ENCODE data around the gene CRYBA1. TPM values are rescaled to one million over a fixed set of nuclear protein-coding genes. Genes with fewer than 3 reads are reported as not detected.
"Not testable (repeated sequence)": the region's sequence is repeated elsewhere in the genome, so short reads cannot be mapped to it uniquely, and the experiment has no call there.

CRYBA1 gene
- total RNA-seq, 1 experiment from 2014 or later = not detected

DNA sequence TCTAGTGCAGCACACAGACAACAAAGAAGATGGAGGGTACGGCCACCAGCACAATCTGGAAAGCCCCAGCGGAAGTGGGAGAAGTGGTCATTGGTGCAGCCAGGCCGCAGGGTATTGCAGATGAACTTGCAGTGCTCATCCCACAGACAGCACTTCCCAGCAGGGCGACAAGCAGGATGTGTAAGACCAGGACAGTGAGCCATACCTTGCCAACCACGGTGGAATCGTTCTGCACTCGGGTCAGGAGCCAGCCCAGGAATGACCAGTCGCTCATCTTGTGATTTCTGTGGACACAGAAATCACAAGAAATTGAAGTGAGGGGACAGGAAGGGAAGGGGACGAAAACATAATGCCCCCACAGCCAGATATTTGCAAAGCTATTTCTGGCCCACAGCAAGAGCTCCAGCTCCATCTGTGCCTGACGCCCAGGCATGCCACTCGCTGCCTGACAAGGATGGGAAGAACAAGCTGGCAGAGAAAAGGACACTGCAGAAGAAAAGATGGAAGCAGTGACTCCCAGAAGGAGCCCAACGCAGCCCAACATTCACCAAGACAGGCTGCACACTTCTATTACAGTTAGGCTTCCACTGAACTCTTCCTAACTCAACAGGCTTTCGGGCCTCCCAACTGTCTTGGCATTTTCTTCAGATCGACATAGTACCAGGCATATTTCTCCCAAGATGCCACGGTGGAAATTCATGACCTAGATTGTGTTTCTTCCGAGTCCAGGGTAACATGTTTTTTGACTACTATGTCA is 49.0 kb upstream of the CRYBA1 start:
- CTCF ChIA-PET = no interaction called here
- intact Hi-C loops (cut with micrococcal nuclease) = no loop called here
- Histone ChIP-seq H2AFZ (ENCODE audit: low read depth, low read length, poor library complexity, severe bottlenecking) (no peak overlapping the region), H3K9ac (ENCODE audit: low read length) (no peak overlapping the region), H3K79me2 (ENCODE audit: insufficient read depth, low read length) (no peaks in the 10 kb centered on the region), H4K20me1 (ENCODE audit: insufficient read depth) (no peaks in the 10 kb centered on the region), H3K36me3 (ENCODE audit: control insufficient read depth in 1 of 2, insufficient read depth in 2 of 2, low read length in 2 of 2) (no peaks in the 10 kb centered on the region), H3K4me2 (ENCODE audit: low read length) (no peak overlapping the region), H3K4me3 (replicated peaks in 1 of 2; ENCODE audit: low read depth in 1 of 2, low read length in 2 of 2) (no peak overlapping the region), H3K9me2 (ENCODE audit: insufficient read depth) (no peaks in the 10 kb centered on the region), H3K27me3 (ENCODE audit: insufficient read depth, low read length) (no peaks in the 10 kb centered on the region), H3K4me1 (ENCODE audit: control insufficient read depth in 1 of 2, insufficient read depth in 2 of 2, low read length in 2 of 2) (no peaks in the 10 kb centered on the region), H3K9me3 (ENCODE audit: control insufficient read depth in 1 of 2, insufficient read depth in 1 of 2, low read depth in 1 of 2, low read length in 2 of 2) (no peaks in the 10 kb centered on the region), H3K27ac (ENCODE audit: low read depth, low read length) (no peak overlapping the region)
- BruUV-seq (replicated peaks) = no TSS peak
- RAD21 ChIA-PET (ENCODE audit: low non-redundant PET in 1 of 2, low total read pairs in 2 of 2, uncharacterized antibody in 2 of 2, unreplicated experiment in 2 of 2) = no interaction called here
- DNase-seq (ENCODE audit: low read depth, low spot score) (no peak), ATAC-seq (no peak)
- TF ChIP-seq, protein P1, sequence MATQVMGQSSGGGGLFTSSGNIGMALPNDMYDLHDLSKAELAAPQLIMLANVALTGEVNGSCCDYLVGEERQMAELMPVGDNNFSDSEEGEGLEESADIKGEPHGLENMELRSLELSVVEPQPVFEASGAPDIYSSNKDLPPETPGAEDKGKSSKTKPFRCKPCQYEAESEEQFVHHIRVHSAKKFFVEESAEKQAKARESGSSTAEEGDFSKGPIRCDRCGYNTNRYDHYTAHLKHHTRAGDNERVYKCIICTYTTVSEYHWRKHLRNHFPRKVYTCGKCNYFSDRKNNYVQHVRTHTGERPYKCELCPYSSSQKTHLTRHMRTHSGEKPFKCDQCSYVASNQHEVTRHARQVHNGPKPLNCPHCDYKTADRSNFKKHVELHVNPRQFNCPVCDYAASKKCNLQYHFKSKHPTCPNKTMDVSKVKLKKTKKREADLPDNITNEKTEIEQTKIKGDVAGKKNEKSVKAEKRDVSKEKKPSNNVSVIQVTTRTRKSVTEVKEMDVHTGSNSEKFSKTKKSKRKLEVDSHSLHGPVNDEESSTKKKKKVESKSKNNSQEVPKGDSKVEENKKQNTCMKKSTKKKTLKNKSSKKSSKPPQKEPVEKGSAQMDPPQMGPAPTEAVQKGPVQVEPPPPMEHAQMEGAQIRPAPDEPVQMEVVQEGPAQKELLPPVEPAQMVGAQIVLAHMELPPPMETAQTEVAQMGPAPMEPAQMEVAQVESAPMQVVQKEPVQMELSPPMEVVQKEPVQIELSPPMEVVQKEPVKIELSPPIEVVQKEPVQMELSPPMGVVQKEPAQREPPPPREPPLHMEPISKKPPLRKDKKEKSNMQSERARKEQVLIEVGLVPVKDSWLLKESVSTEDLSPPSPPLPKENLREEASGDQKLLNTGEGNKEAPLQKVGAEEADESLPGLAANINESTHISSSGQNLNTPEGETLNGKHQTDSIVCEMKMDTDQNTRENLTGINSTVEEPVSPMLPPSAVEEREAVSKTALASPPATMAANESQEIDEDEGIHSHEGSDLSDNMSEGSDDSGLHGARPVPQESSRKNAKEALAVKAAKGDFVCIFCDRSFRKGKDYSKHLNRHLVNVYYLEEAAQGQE (IDR thresholded peaks at IDR 0.05; ENCODE audit: low read depth) = no peak
- TF ChIP-seq POLR2A (IDR thresholded peaks at IDR 0.05; ENCODE audit: borderline replicate concordance, extremely low read depth, insufficient read depth, insufficient read length) (no peak), SIN3A (IDR thresholded peaks at IDR 0.05; ENCODE audit: low read depth) (no peak), JUND (IDR thresholded peaks at IDR 0.05) (no peak), TCF7L2 (IDR thresholded peaks at IDR 0.05; ENCODE audit: borderline replicate concordance, extremely low read depth, insufficient read depth, insufficient read length) (no peak), ZFX (IDR thresholded peaks at IDR 0.05) (no peak), CEBPB (IDR thresholded peaks at IDR 0.05; ENCODE audit: low read depth) (no peak), FOSL1 (IDR thresholded peaks at IDR 0.05; ENCODE audit: low read depth) (no peak), EZH2 (IDR thresholded peaks at IDR 0.05) (no peak)
- TF ChIP-seq, protein P2, sequence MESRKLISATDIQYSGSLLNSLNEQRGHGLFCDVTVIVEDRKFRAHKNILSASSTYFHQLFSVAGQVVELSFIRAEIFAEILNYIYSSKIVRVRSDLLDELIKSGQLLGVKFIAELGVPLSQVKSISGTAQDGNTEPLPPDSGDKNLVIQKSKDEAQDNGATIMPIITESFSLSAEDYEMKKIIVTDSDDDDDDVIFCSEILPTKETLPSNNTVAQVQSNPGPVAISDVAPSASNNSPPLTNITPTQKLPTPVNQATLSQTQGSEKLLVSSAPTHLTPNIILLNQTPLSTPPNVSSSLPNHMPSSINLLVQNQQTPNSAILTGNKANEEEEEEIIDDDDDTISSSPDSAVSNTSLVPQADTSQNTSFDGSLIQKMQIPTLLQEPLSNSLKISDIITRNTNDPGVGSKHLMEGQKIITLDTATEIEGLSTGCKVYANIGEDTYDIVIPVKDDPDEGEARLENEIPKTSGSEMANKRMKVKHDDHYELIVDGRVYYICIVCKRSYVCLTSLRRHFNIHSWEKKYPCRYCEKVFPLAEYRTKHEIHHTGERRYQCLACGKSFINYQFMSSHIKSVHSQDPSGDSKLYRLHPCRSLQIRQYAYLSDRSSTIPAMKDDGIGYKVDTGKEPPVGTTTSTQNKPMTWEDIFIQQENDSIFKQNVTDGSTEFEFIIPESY (IDR thresholded peaks at IDR 0.05; ENCODE audit: extremely low read depth, insufficient replicate concordance, low read length) = no peak
- TF ChIP-seq, protein P3, sequence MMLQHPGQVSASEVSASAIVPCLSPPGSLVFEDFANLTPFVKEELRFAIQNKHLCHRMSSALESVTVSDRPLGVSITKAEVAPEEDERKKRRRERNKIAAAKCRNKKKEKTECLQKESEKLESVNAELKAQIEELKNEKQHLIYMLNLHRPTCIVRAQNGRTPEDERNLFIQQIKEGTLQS (IDR thresholded peaks at IDR 0.05) = no peak
- TF ChIP-seq, protein P4, sequence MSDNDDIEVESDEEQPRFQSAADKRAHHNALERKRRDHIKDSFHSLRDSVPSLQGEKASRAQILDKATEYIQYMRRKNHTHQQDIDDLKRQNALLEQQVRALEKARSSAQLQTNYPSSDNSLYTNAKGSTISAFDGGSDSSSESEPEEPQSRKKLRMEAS (IDR thresholded peaks at IDR 0.05) = no peak
- POLR2A ChIA-PET = no interaction called here

DNA sequence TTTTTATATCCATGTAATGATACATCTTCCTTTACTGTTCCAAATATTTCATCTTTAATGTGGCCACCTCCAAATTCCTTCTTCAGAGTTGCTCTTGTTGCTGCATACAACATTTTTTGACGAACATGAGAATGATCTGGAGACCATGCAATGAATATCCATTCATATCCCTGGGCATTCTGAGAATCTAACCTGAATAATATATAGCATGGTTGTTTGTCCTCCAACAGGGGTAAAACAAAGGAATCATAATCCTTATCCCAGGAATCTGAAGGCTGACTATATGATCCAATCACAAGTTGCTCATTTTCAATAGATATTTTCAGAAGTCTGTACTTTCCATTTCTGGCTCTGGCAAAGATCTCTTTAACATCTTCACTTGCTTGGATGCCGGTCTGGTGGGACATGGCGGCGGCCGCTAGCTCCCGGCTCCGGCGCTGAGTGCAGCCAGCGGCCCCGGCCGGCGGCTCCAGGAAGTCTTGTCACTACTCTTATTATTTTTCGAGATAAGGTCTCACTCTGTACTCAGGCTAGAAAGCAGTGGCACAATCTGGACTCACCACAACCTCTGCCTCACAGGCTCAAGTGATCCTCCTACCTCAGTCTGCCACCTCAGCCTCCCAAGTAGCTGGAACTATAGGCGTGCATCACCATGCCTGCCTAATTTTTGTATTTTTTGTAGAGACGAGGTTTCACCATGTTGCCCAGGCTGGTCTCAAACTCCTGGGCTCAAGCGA is 42.4 kb upstream of the CRYBA1 start:
- H3K4me3 ChIP-seq (replicated peaks in 1 of 2; ENCODE audit: low read depth in 1 of 2, low read length in 2 of 2); H2AFZ ChIP-seq (ENCODE audit: low read depth, low read length, poor library complexity, severe bottlenecking); H3K4me2 ChIP-seq (ENCODE audit: low read length); H3K36me3 ChIP-seq (ENCODE audit: control insufficient read depth in 1 of 2, insufficient read depth in 2 of 2, low read length in 2 of 2); H3K27ac ChIP-seq (ENCODE audit: low read depth, low read length); H3K9me3 ChIP-seq (ENCODE audit: control insufficient read depth in 1 of 2, insufficient read depth in 1 of 2, low read depth in 1 of 2, low read length in 2 of 2); RAD21 ChIA-PET (ENCODE audit: low non-redundant PET in 1 of 2, low total read pairs in 2 of 2, uncharacterized antibody in 2 of 2, unreplicated experiment in 2 of 2); H3K27me3 ChIP-seq (ENCODE audit: insufficient read depth, low read length); BruUV-seq (replicated peaks); POLR2A ChIA-PET; H3K9ac ChIP-seq (ENCODE audit: low read length); DNase-seq (ENCODE audit: low read depth, low spot score); H4K20me1 ChIP-seq (ENCODE audit: insufficient read depth); H3K79me2 ChIP-seq (ENCODE audit: insufficient read depth, low read length); H3K9me2 ChIP-seq (ENCODE audit: insufficient read depth); ATAC-seq; intact Hi-C loops (cut with micrococcal nuclease); H3K4me1 ChIP-seq (ENCODE audit: control insufficient read depth in 1 of 2, insufficient read depth in 2 of 2, low read length in 2 of 2): not testable (repeated sequence)
- CTCF ChIA-PET = interaction anchor here (1.0 kb wide), 1 partner anchor 22 kb away, joined by 3 read pairs; no protein-coding TSS in a partner anchor
